Eye (tissue), 1 donor: ENCODE results near the gene GNA15.
A peak's percentile ranks its signal among the peaks of the same experiment; 100 is the strongest.
"Not testable (repeated sequence)": the region's sequence is repeated elsewhere in the genome, so short reads cannot be mapped to it uniquely, and the experiment has no call there.

Experiments
- DNase-seq: peaks from one replicate; pipeline ENCODE4 v3.0.0-alpha.2; 2015

Gene GNA15

GRCh38 chr19:3192684-3193083 lies 56.9 kb downstream of the GNA15 start:
- no peak for DNase-seq

- no peak for DNase-seq
Observed at GRCh38 chr19:3193256-3194105, 57.6 kb downstream of the GNA15 start.

- no peak for DNase-seq
Observed at GRCh38 chr19:3194106-3195087, 58.6 kb downstream of the GNA15 start.

GRCh38 chr19:3196064-3196932 lies 60.5 kb downstream of the GNA15 start:
- DNase-seq: no peak

GRCh38 chr19:3196933-3197205 lies 61.0 kb downstream of the GNA15 start:
- no peak for DNase-seq

GRCh38 chr19:3198901-3199700 lies 63.3 kb downstream of the GNA15 start:
- DNase-seq: no peak

- no peak for DNase-seq
Observed at GRCh38 chr19:3201072-3201700, 65.4 kb downstream of the GNA15 start.

GRCh38 chr19:3201911-3202310 lies 66.1 kb downstream of the GNA15 start:
- no peak for DNase-seq

- DNase-seq: no peak
Observed at GRCh38 chr19:3202346-3202745, 66.5 kb downstream of the GNA15 start.

GRCh38 chr19:3202895-3203294 lies 67.1 kb downstream of the GNA15 start:
- DNase-seq: not testable (repeated sequence)

- no peak for DNase-seq
Observed at GRCh38 chr19:3203805-3204645, 68.2 kb downstream of the GNA15 start.

- DNase-seq: no peak
Observed at GRCh38 chr19:3204646-3205275, 68.9 kb downstream of the GNA15 start.

GRCh38 chr19:3206216-3206953 lies 70.6 kb downstream of the GNA15 start:
- no peak for DNase-seq

- no peak for DNase-seq
Observed at GRCh38 chr19:3207461-3208242, 71.8 kb downstream of the GNA15 start.

- DNase-seq: no peak
Observed at GRCh38 chr19:3208317-3209207, 72.7 kb downstream of the GNA15 start.

- DNase-seq: peak; percentile 60
Observed at GRCh38 chr19:3210347-3211017, 74.6 kb downstream of the GNA15 start.

GRCh38 chr19:3211191-3211590 lies 75.4 kb downstream of the GNA15 start:
- DNase-seq: no peak
